Cardiac muscle cell (in vitro differentiated cells and primary cell): Measurements from ENCODE around the gene CACNA2D3. TPM values are rescaled to one million over a fixed set of nuclear protein-coding genes. Genes with fewer than 3 reads are reported as not detected.

ENCODE experiments used
- DNase-seq, 2 donors: peaks; one replicate each; pipeline versions ENCODE4 v3.0.0 to v3.0.0-alpha.2; 2010 to 2017; ENCODE audit warnings: low read depth in 1 of 2, low spot score in 1 of 2
- H3K27ac ChIP-seq: fragments of 200-600 bp; sonication (generic); 2 replicates; pipeline ENCODE4 v1.5.1; 2016
- H3K27me3 ChIP-seq: fragments of 200-600 bp; sonication (generic); 2 replicates; pipeline ENCODE4 v1.6.0; 2016; ENCODE audit warnings: control low read depth
- H3K36me3 ChIP-seq: fragments of 200-600 bp; sonication (generic); 2 replicates; pipeline ENCODE4 v1.5.1; 2016; ENCODE audit warnings: control low read depth
- H3K4me1 ChIP-seq: fragments of 200-600 bp; sonication (generic); 2 replicates; pipeline ENCODE4 v1.8.1; 2017; ENCODE audit warnings: low read depth, mild to moderate bottlenecking, mixed run types
- H3K4me3 ChIP-seq: fragments of 200-600 bp; sonication (generic); 2 replicates; pipeline ENCODE4 v1.5.1; 2016; ENCODE audit warnings: mild to moderate bottlenecking
- H3K9me3 ChIP-seq: fragments of 200-600 bp; sonication (generic); 2 replicates; pipeline ENCODE4 v1.5.1; 2017; ENCODE audit warnings: low read depth, mild to moderate bottlenecking, control low read depth
- polyA plus RNA-seq: library from polyadenylated mRNA; unstranded; fragments of >200 nt; fragmentation: Nextera tagmentation; extraction: Ambion mirVana; gene quantifications from 2 replicates; pipeline ENCODE4 v1.2.1, GENCODE V29; 2016
- total RNA-seq: library from RNA; depleted of rRNA; stranded (reverse); fragments of >200 nt; gene quantifications from 2 replicates; pipeline ENCODE4 v1.2.3, GENCODE V29; 2016
- TF ChIP-seq, protein P1 (sequence below): IDR thresholded peaks from 2 replicates; pipeline ENCODE4 v1.5.1; 2012; ENCODE audit warnings: low read depth, mild to moderate bottlenecking, low read length

The CACNA2D3 gene
- total and polyA plus RNA-seq, 2 experiments from 2014 or later: 0.45 to 0.59 TPM

DNA sequence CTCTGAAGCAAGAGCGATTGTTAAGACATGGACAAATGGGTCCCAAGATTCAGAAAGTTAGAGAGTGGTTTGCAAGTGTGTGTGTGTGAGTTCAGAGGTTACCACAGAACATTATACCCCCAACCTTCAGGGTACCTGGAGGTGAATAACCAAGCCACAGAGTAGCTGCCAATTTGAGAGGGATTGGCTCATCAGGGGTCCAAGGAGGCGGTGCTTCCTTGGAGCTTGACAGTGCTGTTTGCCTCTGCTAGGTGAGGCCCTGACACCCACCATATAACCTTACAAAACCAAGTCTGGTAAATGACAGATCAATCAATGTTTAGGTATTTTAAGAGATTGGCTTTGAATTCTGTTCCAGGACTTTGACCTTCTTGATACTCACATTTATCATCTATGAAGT, 769.8 kb downstream of the CACNA2D3 start:
- TF ChIP-seq, protein P1, sequence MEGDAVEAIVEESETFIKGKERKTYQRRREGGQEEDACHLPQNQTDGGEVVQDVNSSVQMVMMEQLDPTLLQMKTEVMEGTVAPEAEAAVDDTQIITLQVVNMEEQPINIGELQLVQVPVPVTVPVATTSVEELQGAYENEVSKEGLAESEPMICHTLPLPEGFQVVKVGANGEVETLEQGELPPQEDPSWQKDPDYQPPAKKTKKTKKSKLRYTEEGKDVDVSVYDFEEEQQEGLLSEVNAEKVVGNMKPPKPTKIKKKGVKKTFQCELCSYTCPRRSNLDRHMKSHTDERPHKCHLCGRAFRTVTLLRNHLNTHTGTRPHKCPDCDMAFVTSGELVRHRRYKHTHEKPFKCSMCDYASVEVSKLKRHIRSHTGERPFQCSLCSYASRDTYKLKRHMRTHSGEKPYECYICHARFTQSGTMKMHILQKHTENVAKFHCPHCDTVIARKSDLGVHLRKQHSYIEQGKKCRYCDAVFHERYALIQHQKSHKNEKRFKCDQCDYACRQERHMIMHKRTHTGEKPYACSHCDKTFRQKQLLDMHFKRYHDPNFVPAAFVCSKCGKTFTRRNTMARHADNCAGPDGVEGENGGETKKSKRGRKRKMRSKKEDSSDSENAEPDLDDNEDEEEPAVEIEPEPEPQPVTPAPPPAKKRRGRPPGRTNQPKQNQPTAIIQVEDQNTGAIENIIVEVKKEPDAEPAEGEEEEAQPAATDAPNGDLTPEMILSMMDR: no peak
- Histone ChIP-seq H3K27ac (no peak overlapping the region), H3K36me3 (no peaks in the 10 kb centered on the region), H3K9me3 (no peaks in the 10 kb centered on the region), H3K4me1 (peaks cover 9% of the 10 kb centered on the region), H3K27me3 (no peaks in the 10 kb centered on the region), H3K4me3 (no peak overlapping the region)
- DNase-seq: no peak

DNA sequence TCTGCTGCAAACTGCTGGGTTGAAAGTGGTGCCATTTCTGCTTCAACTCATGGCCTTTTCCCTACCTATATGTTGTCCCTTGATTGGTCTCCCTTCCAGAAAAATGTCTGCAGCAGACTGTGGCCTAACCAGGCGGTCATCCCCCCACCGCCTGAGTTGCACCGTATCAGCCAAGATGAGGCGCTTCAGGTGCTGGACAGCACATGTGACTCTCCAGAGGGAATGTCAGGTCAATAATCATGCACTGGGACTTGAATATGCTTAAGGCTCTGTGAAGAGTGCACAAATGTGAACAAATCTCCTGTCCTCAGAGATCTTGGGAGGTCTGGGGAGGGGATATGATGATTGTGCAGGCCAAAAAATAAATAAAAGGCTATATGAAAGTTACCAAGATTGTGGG, 773.3 kb downstream of the CACNA2D3 start:
- no peaks in the 10 kb centered on the region for H3K27me3 ChIP-seq
- no peak overlapping the region for H3K4me3 ChIP-seq
- TF ChIP-seq, protein P1: no peak
- no peaks in the 10 kb centered on the region for H3K9me3 ChIP-seq
- no peak for DNase-seq
- H3K27ac ChIP-seq: no peak overlapping the region
- H3K36me3 ChIP-seq: no peaks in the 10 kb centered on the region
- peaks cover 10% of the 10 kb centered on the region for H3K4me1 ChIP-seq

DNA sequence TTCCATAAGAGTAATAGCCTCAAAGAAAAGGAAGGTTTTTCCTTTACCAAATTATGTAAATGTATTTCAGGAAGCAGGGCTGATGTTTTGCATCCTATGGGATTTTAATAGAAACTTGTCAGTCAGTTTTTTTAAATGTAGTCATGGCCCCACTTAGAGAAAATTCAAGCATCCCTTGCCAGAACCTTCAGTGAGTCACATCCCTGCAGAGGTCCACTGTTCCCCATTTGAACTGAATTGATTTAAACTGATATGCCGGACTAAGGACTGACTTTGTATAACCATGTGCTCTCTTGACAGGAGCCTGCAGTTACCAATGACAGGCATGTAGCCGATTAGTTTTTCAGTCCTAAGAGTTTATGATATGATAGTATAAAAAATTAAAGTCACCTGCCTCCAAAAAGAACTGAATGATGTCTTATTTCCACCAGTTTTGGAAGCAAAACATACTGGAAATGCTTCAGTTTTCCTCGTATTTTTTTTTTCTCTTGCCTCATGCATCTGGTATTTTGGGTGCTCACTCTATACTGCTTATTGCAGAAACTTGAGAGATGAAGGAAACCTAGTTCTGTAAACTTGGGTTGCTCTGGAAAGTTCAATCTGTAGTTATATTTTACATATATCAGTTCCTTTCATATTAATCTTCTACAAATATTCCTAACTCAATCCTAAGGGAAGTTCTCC, 774.8 kb downstream of the CACNA2D3 start:
- H3K27me3 ChIP-seq: no peaks in the 10 kb centered on the region
- no peaks in the 10 kb centered on the region for H3K9me3 ChIP-seq
- no peak overlapping the region for H3K4me3 ChIP-seq
- H3K4me1 ChIP-seq: peaks cover 17% of the 10 kb centered on the region
- TF ChIP-seq, protein P1: no peak
- DNase-seq: peak in 1 of 2 donors; percentile 50
- H3K36me3 ChIP-seq: no peaks in the 10 kb centered on the region
- no peak overlapping the region for H3K27ac ChIP-seq

- no peaks in the 10 kb centered on the region for H3K27me3 ChIP-seq
- H3K4me1 ChIP-seq: peaks cover 23% of the 10 kb centered on the region
- no peak overlapping the region for H3K27ac ChIP-seq
- H3K36me3 ChIP-seq: no peaks in the 10 kb centered on the region
- TF ChIP-seq, protein P1: no peak
- no peak for DNase-seq
- H3K4me3 ChIP-seq: no peak overlapping the region
- no peaks in the 10 kb centered on the region for H3K9me3 ChIP-seq
Observed at GRCh38 chr3:54899273-54899672, 776.9 kb downstream of the CACNA2D3 start.

GRCh38 chr3:54900838-54901591, 778.7 kb downstream of the CACNA2D3 start:
- H3K27ac ChIP-seq: peak overlapping the region; percentile 78
- peaks cover 24% of the 10 kb centered on the region for H3K4me1 ChIP-seq
- peak in 1 of 2 donors; percentile 38 for DNase-seq
- no peaks in the 10 kb centered on the region for H3K27me3 ChIP-seq
- no peaks in the 10 kb centered on the region for H3K9me3 ChIP-seq
- H3K4me3 ChIP-seq: no peak overlapping the region
- H3K36me3 ChIP-seq: no peaks in the 10 kb centered on the region
- TF ChIP-seq, protein P1: no peak
